HFF-Myc (cell line): ENCODE data around the gene TSC2.

Source experiments
- DNase-seq: peaks from one replicate; pipeline ENCODE4 v3.0.0-alpha.2; 2011; ENCODE audit warnings: low read depth; ENCODE audit errors: extremely low read depth
- H3K4me3 ChIP-seq: replicated peaks from 2 replicates; pipeline ENCODE4 v1.5.1; 2011; ENCODE audit warnings: low read depth, mild to moderate bottlenecking, control low read depth, low read length
- CTCF ChIP-seq: IDR thresholded peaks from 2 replicates; pipeline ENCODE4 v1.5.1; 2012; ENCODE audit warnings: mild to moderate bottlenecking, low read depth, low read length, control low read depth; ENCODE audit errors: missing control alignments

TSC2 gene

GRCh38 chr16:2077696-2078095 is 29.9 kb downstream of the TSC2 start:
- no peak overlapping the region for H3K4me3 ChIP-seq
- DNase-seq: no peak
- no peak for TF ChIP-seq CTCF

GRCh38 chr16:2078096-2078495 is 30.3 kb downstream of the TSC2 start:
- no peak overlapping the region for H3K4me3 ChIP-seq
- TF ChIP-seq CTCF: no peak
- DNase-seq: no peak

DNA sequence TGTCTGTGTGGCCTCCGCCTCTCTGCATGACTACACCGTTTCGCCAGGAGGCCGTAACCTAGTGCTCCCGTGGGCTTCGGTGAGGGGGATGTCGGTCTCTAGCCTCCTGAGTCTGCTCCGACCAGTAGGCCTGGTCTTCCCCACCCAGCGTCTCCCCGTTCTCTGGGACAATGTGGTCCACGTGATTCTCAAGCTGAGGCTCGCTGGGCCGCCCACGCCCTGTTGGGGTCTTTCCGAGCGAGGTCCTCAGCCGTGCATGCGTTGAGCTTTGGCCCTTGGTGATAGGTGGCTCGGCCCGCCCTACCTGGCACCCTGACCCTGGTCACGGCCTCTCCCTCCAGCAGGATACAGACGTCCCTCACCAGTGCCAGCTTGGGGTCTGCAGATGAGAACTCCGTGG is 30.9 kb downstream of the TSC2 start:
- H3K4me3 ChIP-seq: no peak overlapping the region

GRCh38 chr16:2079311-2079800 is 31.6 kb downstream of the TSC2 start:
- no peak overlapping the region for H3K4me3 ChIP-seq
- DNase-seq: no peak
- TF ChIP-seq CTCF: no peak

More for the DNA sequence above, 30.9 kb downstream of the TSC2 start:
- no peak for TF ChIP-seq CTCF
- DNase-seq: no peak

DNA sequence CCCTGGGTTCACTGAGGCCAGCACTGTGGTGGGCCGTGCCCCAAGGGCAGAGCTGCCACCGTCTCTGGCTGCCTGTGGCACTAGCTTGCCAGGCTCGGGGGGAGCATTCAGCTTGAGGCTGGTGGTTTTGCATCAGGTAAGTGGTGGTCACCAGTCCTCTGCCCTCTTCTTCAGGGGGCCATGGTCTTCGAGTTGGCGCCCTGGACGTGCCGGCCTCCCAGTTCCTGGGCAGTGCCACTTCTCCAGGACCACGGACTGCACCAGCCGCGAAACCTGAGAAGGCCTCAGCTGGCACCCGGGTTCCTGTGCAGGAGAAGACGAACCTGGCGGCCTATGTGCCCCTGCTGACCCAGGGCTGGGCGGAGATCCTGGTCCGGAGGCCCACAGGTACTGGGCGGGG is 32.2 kb downstream of the TSC2 start:
- no peak for TF ChIP-seq CTCF
- no peak overlapping the region for H3K4me3 ChIP-seq
- DNase-seq: no peak

DNA sequence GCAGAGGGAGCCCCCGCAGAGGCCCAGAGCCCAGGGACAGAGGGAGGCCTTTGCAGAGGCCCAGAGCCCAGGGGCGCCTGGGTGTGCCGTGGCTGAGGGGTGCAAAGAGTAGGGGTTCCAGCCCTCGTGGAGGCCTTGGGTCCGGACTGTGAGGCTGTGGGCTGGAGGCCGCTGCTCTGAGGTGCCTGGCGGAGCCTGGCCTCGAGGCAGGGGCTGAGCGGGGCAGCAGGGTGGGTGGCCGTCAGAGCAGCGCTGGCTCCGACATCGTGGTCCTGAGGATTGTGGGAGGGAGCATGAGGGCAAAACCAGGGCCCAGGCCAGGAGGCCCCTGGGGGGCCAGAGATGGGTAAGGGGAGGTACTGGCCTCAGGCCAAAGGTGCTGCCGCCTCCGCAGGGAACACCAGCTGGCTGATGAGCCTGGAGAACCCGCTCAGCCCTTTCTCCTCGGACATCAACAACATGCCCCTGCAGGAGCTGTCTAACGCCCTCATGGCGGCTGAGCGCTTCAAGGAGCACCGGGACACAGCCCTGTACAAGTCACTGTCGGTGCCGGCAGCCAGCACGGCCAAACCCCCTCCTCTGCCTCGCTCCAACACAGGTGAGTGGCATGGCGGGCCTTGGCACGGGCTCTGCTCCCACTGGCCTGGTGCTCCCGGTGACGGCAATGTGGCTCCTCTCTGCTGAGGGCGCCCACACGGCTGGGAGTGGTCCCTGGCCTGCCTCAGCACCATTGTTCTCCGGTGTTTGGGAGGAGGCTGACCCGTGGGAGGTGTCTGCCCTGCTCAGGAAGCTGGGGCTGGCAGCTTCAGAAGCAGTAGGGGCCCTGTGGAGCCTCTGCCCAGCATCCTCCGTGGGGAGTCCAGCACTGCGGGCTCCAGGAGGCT is 33.7 kb downstream of the TSC2 start:
- no peak overlapping the region for H3K4me3 ChIP-seq
- no peak for DNase-seq
- no peak for TF ChIP-seq CTCF
